Lower leg skin (tissue), 4 donors: ENCODE data around the gene RAB11FIP3. TPM values are rescaled to one million over a fixed set of nuclear protein-coding genes. Genes with fewer than 3 reads are reported as not detected.

Experiments
- DNase-seq, 2 donors: peaks; one replicate each; pipeline ENCODE4 v3.0.0-alpha.2; 2019; ENCODE audit warnings: low spot score in 2 of 2
- H3K4me3 ChIP-seq: fragments of 200-600 bp; sonication (generic); 2 replicates; pipeline ENCODE4 v1.5.1; 2017; ENCODE audit warnings: mild to moderate bottlenecking, low read depth; ENCODE audit not compliant: poor library complexity, severe bottlenecking
- CTCF ChIP-seq, 3 donors: fragments of 450-650 bp; IDR thresholded peaks; one replicate each; pipeline ENCODE4 v1.5.1; 2016; ENCODE audit warnings: antibody characterized with exemption in 3 of 3, mild to moderate bottlenecking in 3 of 3, moderate library complexity in 2 of 3
- POLR2A ChIP-seq, 2 donors: fragments of 450-650 bp; IDR thresholded peaks; one replicate each; pipeline ENCODE4 v1.6.1; 2016 to 2017; ENCODE audit warnings: antibody characterized with exemption in 2 of 2, mild to moderate bottlenecking in 1 of 2, moderate library complexity in 1 of 2
- WGBS, 2 donors: methylation state at CpG; one replicate each; pipeline ENCODE4 v1.1.5; 2018; 5-methylcytosine and 5-hydroxymethylcytosine counted together
- intact Hi-C: fragments of 100-400 bp; cut with DNase I; formaldehyde crosslinking; loops from one replicate; pipeline ENCODE4 v1.15.0; 2023; ENCODE audit warnings: low total_unique reads
- total RNA-seq, 4 donors: library from RNA; depleted of rRNA; stranded (reverse); fragments of >200 nt; gene quantifications; one replicate each; pipeline ENCODE4 v1.1.0, GENCODE V29; 2016

RAB11FIP3 gene
- total RNA-seq, 4 donors from 2014 or later, result 22.1 to 66.3 (median 27.7) TPM

GRCh38 chr16:521381-522210 lies 96.1 kb downstream of the RAB11FIP3 start:
- intact Hi-C loops, result no loop called here
- peak in 1 of 2 donors; percentile 57 for DNase-seq
- WGBS, 2 donors, result 52 to 62% methylated on average over 27 to 34 of the region's 34 CpGs

GRCh38 chr16:522320-523096 lies 97.1 kb downstream of the RAB11FIP3 start:
- intact Hi-C loops, result no loop called here
- H3K4me3 ChIP-seq, result no peak overlapping the region
- TF ChIP-seq POLR2A (IDR thresholded peaks at IDR 0.05) (no peak), CTCF (IDR thresholded peaks at IDR 0.05) (no peak)
- WGBS, 2 donors, result 52 to 62% methylated on average over 23 of the region's 23 CpGs
- no peak for DNase-seq

More at GRCh38 chr16:521381-522210, 96.1 kb downstream of the RAB11FIP3 start:
- TF ChIP-seq CTCF (IDR thresholded peaks at IDR 0.05) (no peak), POLR2A (IDR thresholded peaks at IDR 0.05) (no peak)
- H3K4me3 ChIP-seq, result no peak overlapping the region

GRCh38 chr16:523097-523741 lies 97.8 kb downstream of the RAB11FIP3 start:
- no peak overlapping the region for H3K4me3 ChIP-seq
- intact Hi-C loops, result no loop called here
- 94 to 95% methylated on average over 21 to 22 of the region's 22 CpGs for WGBS, 2 donors
- no peak for DNase-seq
- TF ChIP-seq CTCF (IDR thresholded peaks at IDR 0.05) (no peak), POLR2A (IDR thresholded peaks at IDR 0.05) (no peak)

GRCh38 chr16:524274-525040 lies 99.0 kb downstream of the RAB11FIP3 start:
- 62 to 87% methylated on average over 20 to 21 of the region's 24 CpGs for WGBS, 2 donors
- no peak for DNase-seq
- TF ChIP-seq POLR2A (IDR thresholded peaks at IDR 0.05), result no peak
- no peak for TF ChIP-seq CTCF (IDR thresholded peaks at IDR 0.05)
- no peak overlapping the region for H3K4me3 ChIP-seq
- intact Hi-C loops, result no loop called here

- TF ChIP-seq POLR2A (IDR thresholded peaks at IDR 0.05) (no peak), CTCF (IDR thresholded peaks at IDR 0.05) (no peak)
- WGBS, 2 donors, result 73 to 88% methylated on average over 8 of the region's 8 CpGs
- no peak for DNase-seq
- intact Hi-C loops, result no loop called here
- H3K4me3 ChIP-seq, result no peak overlapping the region
Measured at GRCh38 chr16:525123-525519, 99.7 kb downstream of the RAB11FIP3 start.
